K562 (cell line): Measurements from ENCODE around the gene SH3BP5L. TPM values are rescaled to one million over a fixed set of nuclear protein-coding genes. Genes with fewer than 3 reads are reported as not detected.

Source experiments
- BHLHE40 ChIP-seq: IDR thresholded peaks from 2 replicates; pipeline ENCODE4 v1.6.1; 2011; ENCODE audit warnings: low read length, improper control_type of control experiment
- CTBP1 ChIP-seq: fragments of 450-650 bp; IDR thresholded peaks from 2 replicates; pipeline ENCODE4 v1.6.1; 2016; ENCODE audit warnings: borderline replicate concordance
- FOXP1 ChIP-seq: sonication (generic); formaldehyde crosslinking; IDR thresholded peaks from 2 replicates; pipeline ENCODE4 v1.8.0; 2022; ENCODE audit warnings: mild to moderate bottlenecking, missing genetic modification reagents
- GATAD2B ChIP-seq: fragments of 450-650 bp; IDR thresholded peaks from 2 replicates; pipeline ENCODE4 v1.6.1; 2017; ENCODE audit warnings: mild to moderate bottlenecking, borderline replicate concordance
- HIVEP1 ChIP-seq: fragments of 250-450 bp; sonication (Bioruptor Pico); IDR thresholded peaks from 2 replicates; pipeline ENCODE4 v1.4.0; 2020; ENCODE audit warnings: mild to moderate bottlenecking
- HNRNPL ChIP-seq: fragments of 200-400 bp; formaldehyde crosslinking; IDR thresholded peaks from 2 replicates; pipeline ENCODE4 v1.6.1; 2017; ENCODE audit warnings: low read depth, mild to moderate bottlenecking, low read length
- KDM2B ChIP-seq: fragments of 250-450 bp; sonication (Bioruptor Pico); IDR thresholded peaks from 2 replicates; pipeline ENCODE4 v1.8.0; 2021; ENCODE audit warnings: mild to moderate bottlenecking, moderate library complexity
- MEIS2 ChIP-seq: fragments of 450-650 bp; IDR thresholded peaks from 2 replicates; pipeline ENCODE4 v1.6.1; 2014; ENCODE audit warnings: mild to moderate bottlenecking; ENCODE audit not compliant: partially characterized antibody
- MYC ChIP-seq, 2 experiments: fragments of 250-450 bp in 1 of 2; sonication (Bioruptor Pico) in 1 of 2; IDR thresholded peaks; 2 replicates each; pipeline versions ENCODE4 v1.5.1 to v1.6.1; 2012 to 2021; ENCODE audit warnings: low read depth in 2 of 2, borderline replicate concordance in 1 of 2, improper control_type of control experiment in 1 of 2, low read length in 1 of 2, mild to moderate bottlenecking in 1 of 2, moderate library complexity in 1 of 2
- OTX1 ChIP-seq: fragments of 450-650 bp; formaldehyde crosslinking; IDR thresholded peaks from 2 replicates; pipeline ENCODE4 v1.4.0; 2022; ENCODE audit warnings: mild to moderate bottlenecking
- RUNX1 ChIP-seq: sonication (generic); IDR thresholded peaks from 2 replicates; pipeline ENCODE4 v1.6.1; 2016; ENCODE audit warnings: antibody characterized with exemption, low read depth
- SMARCB1 ChIP-seq: IDR thresholded peaks from 2 replicates; pipeline ENCODE4 v1.6.1; 2011; ENCODE audit warnings: improper control_type of control experiment, low read depth; ENCODE audit not compliant: insufficient read length
- TBP ChIP-seq: optimal IDR thresholded peaks from 2 replicates; pipeline ENCODE3; 2011; ENCODE audit warnings: low read depth, low read length, improper control_type of control experiment
- XRCC5 ChIP-seq: fragments of 200-400 bp; formaldehyde crosslinking; IDR thresholded peaks from 2 replicates; pipeline ENCODE4 v1.6.1; 2017; ENCODE audit warnings: low read depth, mild to moderate bottlenecking, low read length
- ZBED1 ChIP-seq: IDR thresholded peaks from 2 replicates; pipeline ENCODE4 v1.6.1; 2014
- ZNF140 ChIP-seq: fragments of 250-450 bp; sonication (Bioruptor Pico); IDR thresholded peaks from 2 replicates; pipeline ENCODE4 v1.8.0; 2021; ENCODE audit warnings: moderate library complexity, mild to moderate bottlenecking, inconsistent platforms
- ZNF695 ChIP-seq: fragments of 450-650 bp; formaldehyde crosslinking; IDR thresholded peaks from 2 replicates; pipeline ENCODE4 v1.4.0; 2020; ENCODE audit warnings: mild to moderate bottlenecking, moderate library complexity
- ZNF696 ChIP-seq: fragments of 250-450 bp; sonication (Bioruptor Pico); conservative IDR thresholded peaks from 2 replicates; pipeline ENCODE4 v1.4.0; 2020; ENCODE audit warnings: mild to moderate bottlenecking, moderate library complexity
- ZNF766 ChIP-seq: fragments of 200-800 bp; sonication (Bioruptor generic); conservative IDR thresholded peaks from 2 replicates; pipeline ENCODE4 v1.6.1; 2016; ENCODE audit warnings: missing genetic modification characterization, missing compliant biosample characterization
- polyA plus RNA-seq, 8 experiments: library from polyadenylated mRNA; depleted of rRNA in 4 of 8; stranded (reverse) in 5 of 8; unstranded in 3 of 8; fragments of >200 nt; fragmentation: Nextera tagmentation in 2 of 8; fragmentation: Illumina TruSeq in 1 of 8; extraction: Ambion mirVana in 2 of 8; extraction: Trizol in 1 of 8; gene quantifications; 2 replicates each; pipeline versions ENCODE4 v1.2.1 to v1.2.3, GENCODE V29; 2011 to 2014; ENCODE audit warnings: inconsistent platforms in 1 of 8, missing spikeins in 1 of 8
- total RNA-seq, 7 experiments: library from RNA; depleted of rRNA in 6 of 7; stranded (reverse); fragments of >200 nt in 6 of 7; fragmentation: Illumina TruSeq in 2 of 7; extraction: Trizol in 2 of 7; gene quantifications; 2 replicates each; pipeline versions ENCODE4 v1.2.1 to v1.2.3, GENCODE V29; 2011 to 2021; ENCODE audit warnings: low replicate concordance in 1 of 7
- TF ChIP-seq, protein P1 (sequence below), 2 experiments: fragments of 450-650 bp in 1 of 2; sonication (generic) in 1 of 2; formaldehyde crosslinking; conservative IDR thresholded peaks; 2 replicates each; pipeline versions ENCODE4 v1.4.0 to v1.8.1; 2020 to 2022; ENCODE audit warnings: mild to moderate bottlenecking in 1 of 2, missing genetic modification reagents in 1 of 2
- TF ChIP-seq, protein P2 (sequence below): sonication (generic); formaldehyde crosslinking; IDR thresholded peaks from 2 replicates; pipeline ENCODE4 v1.8.1; 2022; ENCODE audit warnings: missing genetic modification reagents
- TF ChIP-seq, protein P3 (sequence below): sonication (generic); formaldehyde crosslinking; IDR thresholded peaks from 2 replicates; pipeline ENCODE4 v1.8.1; 2023; ENCODE audit warnings: mild to moderate bottlenecking, missing genetic modification reagents, moderate library complexity
- TF ChIP-seq, protein P4 (sequence below): fragments of 450-650 bp; formaldehyde crosslinking; conservative IDR thresholded peaks from 2 replicates; pipeline ENCODE4 v1.4.0; 2022; ENCODE audit warnings: mild to moderate bottlenecking, missing genetic modification characterization
- TF ChIP-seq, protein P5 (sequence below): fragments of 250-450 bp; sonication (Bioruptor Pico); IDR thresholded peaks from 2 replicates; pipeline ENCODE4 v1.8.0; 2021; ENCODE audit warnings: moderate library complexity, mild to moderate bottlenecking, inconsistent platforms

The SH3BP5L gene
- total and polyA plus RNA-seq, 9 of the 15 experiments (the other 6 are each of a cell fraction or from before 2014, with no cell fraction given) = 1.9 to 26.5 (median 15.8) TPM

DNA sequence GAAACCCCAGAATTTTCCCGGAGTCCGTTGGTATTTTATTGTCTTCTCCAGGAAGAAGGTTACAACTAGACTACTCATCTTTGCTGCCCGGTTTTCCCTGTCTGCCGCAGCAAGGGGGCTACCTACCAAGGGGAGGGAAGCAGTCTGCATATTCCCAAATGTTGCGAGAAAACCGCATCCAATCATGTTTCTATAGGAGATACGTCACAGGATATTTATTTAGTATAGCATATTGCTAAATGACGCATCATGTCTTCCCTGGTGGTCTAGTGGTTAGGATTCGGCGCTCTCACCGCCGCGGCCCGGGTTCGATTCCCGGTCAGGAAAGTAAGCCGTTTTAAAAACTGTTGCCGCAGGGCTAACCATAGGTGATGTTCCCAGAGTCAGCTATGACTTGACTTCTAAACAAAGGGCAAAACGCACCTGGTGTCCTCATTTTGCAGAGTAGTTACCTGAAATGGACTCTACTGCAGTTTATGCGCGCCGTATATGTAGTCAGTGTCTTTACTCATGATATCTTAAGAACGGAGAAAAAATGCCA lies 48.3 kb upstream of the SH3BP5L start (continued):
- no peak for TF ChIP-seq MEIS2
- TF ChIP-seq FOXP1 (CRISPR knock-in tag) = no peak
- TF ChIP-seq ZNF696 (CRISPR knock-in tag) = no peak
- TF ChIP-seq KDM2B (CRISPR knock-in tag) = no peak
- TF ChIP-seq, protein P1, sequence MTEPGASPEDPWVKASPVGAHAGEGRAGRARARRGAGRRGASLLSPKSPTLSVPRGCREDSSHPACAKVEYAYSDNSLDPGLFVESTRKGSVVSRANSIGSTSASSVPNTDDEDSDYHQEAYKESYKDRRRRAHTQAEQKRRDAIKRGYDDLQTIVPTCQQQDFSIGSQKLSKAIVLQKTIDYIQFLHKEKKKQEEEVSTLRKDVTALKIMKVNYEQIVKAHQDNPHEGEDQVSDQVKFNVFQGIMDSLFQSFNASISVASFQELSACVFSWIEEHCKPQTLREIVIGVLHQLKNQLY (CRISPR knock-in tag; conservative IDR thresholded peaks at IDR 0.05) = 0 out of 4 replicates have a peak, but pooled peaks of 1 of the 2 experiments have one; percentile 48
- no peak for TF ChIP-seq ZNF766 (CRISPR knock-in tag)
- no peak for TF ChIP-seq HNRNPL
- TF ChIP-seq SMARCB1 = no peak
- TF ChIP-seq TBP = peak; percentile 98
- TF ChIP-seq, protein P2, sequence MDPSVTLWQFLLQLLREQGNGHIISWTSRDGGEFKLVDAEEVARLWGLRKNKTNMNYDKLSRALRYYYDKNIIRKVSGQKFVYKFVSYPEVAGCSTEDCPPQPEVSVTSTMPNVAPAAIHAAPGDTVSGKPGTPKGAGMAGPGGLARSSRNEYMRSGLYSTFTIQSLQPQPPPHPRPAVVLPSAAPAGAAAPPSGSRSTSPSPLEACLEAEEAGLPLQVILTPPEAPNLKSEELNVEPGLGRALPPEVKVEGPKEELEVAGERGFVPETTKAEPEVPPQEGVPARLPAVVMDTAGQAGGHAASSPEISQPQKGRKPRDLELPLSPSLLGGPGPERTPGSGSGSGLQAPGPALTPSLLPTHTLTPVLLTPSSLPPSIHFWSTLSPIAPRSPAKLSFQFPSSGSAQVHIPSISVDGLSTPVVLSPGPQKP = no peak
- no peak for TF ChIP-seq ZNF695 (CRISPR knock-in tag)
- TF ChIP-seq GATAD2B = peak; percentile 83
- TF ChIP-seq HIVEP1 = no peak
- TF ChIP-seq RUNX1 = no peak
- 0 out of 2 replicates have a peak, but pooled peaks have one; percentile 4 for TF ChIP-seq MYC (IDR thresholded peaks at IDR 0.05; ENCODE audit: low read depth, low read length)
- TF ChIP-seq MYC (CRISPR knock-in tag; IDR thresholded peaks at IDR 0.05; ENCODE audit: borderline replicate concordance, low read depth) = no peak
- peak; percentile 70 for TF ChIP-seq XRCC5
- TF ChIP-seq BHLHE40 = no peak; the same call in 1 of the 2 replicates
- TF ChIP-seq, protein P3, sequence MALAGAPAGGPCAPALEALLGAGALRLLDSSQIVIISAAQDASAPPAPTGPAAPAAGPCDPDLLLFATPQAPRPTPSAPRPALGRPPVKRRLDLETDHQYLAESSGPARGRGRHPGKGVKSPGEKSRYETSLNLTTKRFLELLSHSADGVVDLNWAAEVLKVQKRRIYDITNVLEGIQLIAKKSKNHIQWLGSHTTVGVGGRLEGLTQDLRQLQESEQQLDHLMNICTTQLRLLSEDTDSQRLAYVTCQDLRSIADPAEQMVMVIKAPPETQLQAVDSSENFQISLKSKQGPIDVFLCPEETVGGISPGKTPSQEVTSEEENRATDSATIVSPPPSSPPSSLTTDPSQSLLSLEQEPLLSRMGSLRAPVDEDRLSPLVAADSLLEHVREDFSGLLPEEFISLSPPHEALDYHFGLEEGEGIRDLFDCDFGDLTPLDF = no peak; the same call in 1 of the 2 replicates
- no peak for TF ChIP-seq ZBED1
- TF ChIP-seq ZNF140 (CRISPR knock-in tag) = no peak
- TF ChIP-seq CTBP1 = peak; percentile 8
- TF ChIP-seq, protein P4, sequence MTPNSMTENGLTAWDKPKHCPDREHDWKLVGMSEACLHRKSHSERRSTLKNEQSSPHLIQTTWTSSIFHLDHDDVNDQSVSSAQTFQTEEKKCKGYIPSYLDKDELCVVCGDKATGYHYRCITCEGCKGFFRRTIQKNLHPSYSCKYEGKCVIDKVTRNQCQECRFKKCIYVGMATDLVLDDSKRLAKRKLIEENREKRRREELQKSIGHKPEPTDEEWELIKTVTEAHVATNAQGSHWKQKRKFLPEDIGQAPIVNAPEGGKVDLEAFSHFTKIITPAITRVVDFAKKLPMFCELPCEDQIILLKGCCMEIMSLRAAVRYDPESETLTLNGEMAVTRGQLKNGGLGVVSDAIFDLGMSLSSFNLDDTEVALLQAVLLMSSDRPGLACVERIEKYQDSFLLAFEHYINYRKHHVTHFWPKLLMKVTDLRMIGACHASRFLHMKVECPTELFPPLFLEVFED (CRISPR knock-in tag) = peak; percentile 81
- TF ChIP-seq OTX1 (CRISPR knock-in tag) = no peak
- TF ChIP-seq, protein P5, sequence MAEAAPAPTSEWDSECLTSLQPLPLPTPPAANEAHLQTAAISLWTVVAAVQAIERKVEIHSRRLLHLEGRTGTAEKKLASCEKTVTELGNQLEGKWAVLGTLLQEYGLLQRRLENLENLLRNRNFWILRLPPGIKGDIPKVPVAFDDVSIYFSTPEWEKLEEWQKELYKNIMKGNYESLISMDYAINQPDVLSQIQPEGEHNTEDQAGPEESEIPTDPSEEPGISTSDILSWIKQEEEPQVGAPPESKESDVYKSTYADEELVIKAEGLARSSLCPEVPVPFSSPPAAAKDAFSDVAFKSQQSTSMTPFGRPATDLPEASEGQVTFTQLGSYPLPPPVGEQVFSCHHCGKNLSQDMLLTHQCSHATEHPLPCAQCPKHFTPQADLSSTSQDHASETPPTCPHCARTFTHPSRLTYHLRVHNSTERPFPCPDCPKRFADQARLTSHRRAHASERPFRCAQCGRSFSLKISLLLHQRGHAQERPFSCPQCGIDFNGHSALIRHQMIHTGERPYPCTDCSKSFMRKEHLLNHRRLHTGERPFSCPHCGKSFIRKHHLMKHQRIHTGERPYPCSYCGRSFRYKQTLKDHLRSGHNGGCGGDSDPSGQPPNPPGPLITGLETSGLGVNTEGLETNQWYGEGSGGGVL = no peak
